ENCODE measurements around the gene TRIM32. TPM values are rescaled to one million over a fixed set of nuclear protein-coding genes. Genes with fewer than 3 reads are reported as not detected.

Gene TRIM32
- total RNA-seq, 1 donor from 2014 or later, result 15.6 TPM

GRCh38 chr9:116703634-116704033 is 16.5 kb downstream of the TRIM32 start:
- DNase-seq (ENCODE audit: low read depth), result no peak
- no peak overlapping the region for H3K4me3 ChIP-seq (ENCODE audit: low read depth, low read length)
- no peak for TF ChIP-seq CTCF (conservative IDR thresholded peaks at IDR 0.05; ENCODE audit: low read depth, low read length)

- no peak for DNase-seq (ENCODE audit: low read depth)
- no peak overlapping the region for H3K4me3 ChIP-seq (ENCODE audit: low read depth, low read length)
- no peak for TF ChIP-seq CTCF (conservative IDR thresholded peaks at IDR 0.05; ENCODE audit: low read depth, low read length)
Observed at GRCh38 chr9:116704470-116704869, 17.4 kb downstream of the TRIM32 start.

- no peak overlapping the region for H3K4me3 ChIP-seq (ENCODE audit: low read depth, low read length)
- DNase-seq (ENCODE audit: low read depth), result no peak
- no peak for TF ChIP-seq CTCF (conservative IDR thresholded peaks at IDR 0.05; ENCODE audit: low read depth, low read length)
Observed at GRCh38 chr9:116705531-116705930, 18.4 kb downstream of the TRIM32 start.

GRCh38 chr9:116706310-116707290 is 19.5 kb downstream of the TRIM32 start:
- no peak for TF ChIP-seq CTCF (conservative IDR thresholded peaks at IDR 0.05; ENCODE audit: low read depth, low read length)
- H3K4me3 ChIP-seq (ENCODE audit: low read depth, low read length), result no peak overlapping the region
- no peak for DNase-seq (ENCODE audit: low read depth)

- no peak for TF ChIP-seq CTCF (conservative IDR thresholded peaks at IDR 0.05; ENCODE audit: low read depth, low read length)
Observed at GRCh38 chr9:116712781-116713180, 25.7 kb downstream of the TRIM32 start.

GRCh38 chr9:116713271-116713670 is 26.2 kb downstream of the TRIM32 start:
- no peak for DNase-seq (ENCODE audit: low read depth)
- no peak for TF ChIP-seq CTCF (conservative IDR thresholded peaks at IDR 0.05; ENCODE audit: low read depth, low read length)
- H3K4me3 ChIP-seq (ENCODE audit: low read depth, low read length), result no peak overlapping the region

More at GRCh38 chr9:116712781-116713180, 25.7 kb downstream of the TRIM32 start:
- no peak overlapping the region for H3K4me3 ChIP-seq (ENCODE audit: low read depth, low read length)
- DNase-seq (ENCODE audit: low read depth), result no peak
